OCI-LY7 (cell line): Measurements from ENCODE around the gene PPP2R5C. TPM values are rescaled to one million over a fixed set of nuclear protein-coding genes. Genes with fewer than 3 reads are reported as not detected.
A peak's percentile ranks its signal among the peaks of the same experiment; 100 is the strongest.

ENCODE experiments used
- BruUV-seq: library from RNA; stranded (reverse); fragments of 400-500 nt; replicated peaks from 2 replicates; lab custom pipeline; 2021; lab: Mats Ljungman, UMichigan
- CTCF ChIA-PET: fragments of 300-600 bp; sonication (Branson Sonifier 250); formaldehyde crosslinking; loops from one replicate; lab custom pipeline; 2022; ENCODE audit warnings: antibody characterized with exemption; ENCODE audit not compliant: unreplicated experiment; lab: Charles Lee
- POLR2A ChIA-PET: fragments of 300-600 bp; sonication (Branson Sonifier 250); formaldehyde crosslinking; loops from one replicate; lab custom pipeline; 2022; ENCODE audit warnings: antibody characterized with exemption; lab: Charles Lee
- DNase-seq: peaks from one replicate; pipeline ENCODE4 v3.0.0-alpha.2; 2015; ENCODE audit warnings: low spot score
- H2AFZ ChIP-seq: fragments of 200-600 bp; sonication (generic), shearing (Covaris generic); 2 replicates; pipeline ENCODE4 v1.6.1; 2014; ENCODE audit warnings: mild to moderate bottlenecking, antibody characterized with exemption, low read length, moderate library complexity
- H3K27ac ChIP-seq: fragments of 200-600 bp; sonication (generic); 2 replicates; pipeline ENCODE4 v1.5.1; 2014; ENCODE audit warnings: mixed run types, low read depth, mild to moderate bottlenecking, moderate library complexity, low read length, inconsistent platforms; ENCODE audit not compliant: poor library complexity, severe bottlenecking
- H3K36me3 ChIP-seq: fragments of 200-600 bp; sonication (generic); 2 replicates; pipeline ENCODE4 v1.6.1; 2014; ENCODE audit warnings: mild to moderate bottlenecking, antibody characterized with exemption, low read length, moderate library complexity, mixed read lengths; ENCODE audit not compliant: insufficient read depth
- H3K4me1 ChIP-seq: fragments of 200-600 bp; sonication (generic); 2 replicates; pipeline ENCODE4 v1.5.1; 2014; ENCODE audit warnings: mild to moderate bottlenecking, low read length; ENCODE audit not compliant: insufficient read depth, poor library complexity, severe bottlenecking
- H3K4me2 ChIP-seq: fragments of 200-600 bp; sonication (generic); 2 replicates; pipeline ENCODE4 v1.6.1; 2014; ENCODE audit warnings: mild to moderate bottlenecking, low read length
- H3K4me3 ChIP-seq: fragments of 200-600 bp; sonication (generic); 2 replicates; pipeline ENCODE4 v1.5.1; 2014; ENCODE audit warnings: mild to moderate bottlenecking, low read depth, low read length; ENCODE audit not compliant: poor library complexity, severe bottlenecking
- H3K79me2 ChIP-seq: fragments of 200-600 bp; sonication (generic); 2 replicates; pipeline ENCODE4 v1.6.1; 2016; ENCODE audit warnings: low read depth, mild to moderate bottlenecking, low read length, moderate library complexity, mixed read lengths; ENCODE audit not compliant: insufficient read depth
- H3K9me2 ChIP-seq: fragments of 200-600 bp; sonication (generic); 2 replicates; pipeline ENCODE4 v1.6.1; 2016; ENCODE audit warnings: mild to moderate bottlenecking, low read length, mixed read lengths; ENCODE audit not compliant: insufficient read depth
- H3K9me3 ChIP-seq: fragments of 200-600 bp; sonication (generic); 2 replicates; pipeline ENCODE4 v1.6.1; 2014; ENCODE audit warnings: mild to moderate bottlenecking, mixed run types, low read length, mixed read lengths
- H4K20me1 ChIP-seq: fragments of 200-600 bp; sonication (generic); 2 replicates; pipeline ENCODE4 v1.6.1; 2014; ENCODE audit warnings: mild to moderate bottlenecking, antibody characterized with exemption, low read length, moderate library complexity, mixed read lengths; ENCODE audit not compliant: insufficient read depth
- EZH2phosphoT487 ChIP-seq: fragments of 200-600 bp; sonication (generic); IDR thresholded peaks from 2 replicates; pipeline ENCODE4 v1.6.1; 2018; ENCODE audit warnings: low read depth, borderline replicate concordance, mild to moderate bottlenecking, mixed run types, antibody characterized with exemption, low read length, moderate library complexity, mixed read lengths
- intact Hi-C: fragments of 100-400 bp; cut with micrococcal nuclease; formaldehyde crosslinking; loops from one replicate; pipeline ENCODE4 v1.10.0; 2022; ENCODE audit not compliant: unreplicated experiment
- total RNA-seq, 2 experiments: library from RNA; depleted of rRNA in 1 of 2; stranded (reverse); fragments of >200 nt in 1 of 2; shearing (Covaris generic) in 1 of 2; gene quantifications; 2 replicates each; pipeline ENCODE4 v1.2.3, GENCODE V29; 2014 to 2022
- TF ChIP-seq, protein P1 (sequence below): fragments of 200-600 bp; sonication (generic); conservative IDR thresholded peaks from 2 replicates; pipeline ENCODE4 v1.5.1; 2014; ENCODE audit warnings: mild to moderate bottlenecking, antibody characterized with exemption, low read length, moderate library complexity, mixed read lengths

Gene PPP2R5C
- total RNA-seq, 2 experiments from 2014 or later = 161 to 236 TPM

DNA sequence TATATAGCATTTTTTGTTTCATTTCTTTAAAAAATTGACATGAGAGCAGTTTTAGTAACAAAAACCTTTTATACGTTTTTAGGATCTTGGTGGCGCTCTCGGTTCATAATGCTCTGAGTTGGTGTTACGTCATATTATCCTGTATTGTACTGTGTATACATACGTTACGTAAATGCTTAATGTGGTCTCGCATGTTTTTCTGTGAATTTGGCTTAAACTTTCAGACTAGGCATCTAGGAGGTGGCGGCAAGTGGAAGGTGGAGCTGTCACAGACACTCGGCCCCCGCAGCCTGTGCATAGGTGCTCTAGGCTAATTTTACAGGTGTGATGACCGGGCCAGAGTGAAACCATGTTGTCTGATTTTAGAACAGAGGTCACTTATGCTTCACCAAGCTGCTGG lies 60.0 kb downstream of the PPP2R5C start:
- Histone ChIP-seq H3K79me2 (peaks cover 97% of the 10 kb centered on the region), H3K27ac (peak overlapping the region; percentile 28), H4K20me1 (peaks cover 23% of the 10 kb centered on the region; the same call in 1 of the 2 replicates), H3K36me3 (peaks cover 47% of the 10 kb centered on the region), H3K4me3 (peak overlapping the region; percentile 35), H3K9me3 (peaks cover 6% of the 10 kb centered on the region), H3K4me2 (peak overlapping the region; percentile 91), H3K4me1 (peaks cover 95% of the 10 kb centered on the region), H2AFZ (no peak overlapping the region), H3K9me2 (no peaks in the 10 kb centered on the region)
- TF ChIP-seq EZH2phosphoT487 = no peak
- TF ChIP-seq, protein P1, sequence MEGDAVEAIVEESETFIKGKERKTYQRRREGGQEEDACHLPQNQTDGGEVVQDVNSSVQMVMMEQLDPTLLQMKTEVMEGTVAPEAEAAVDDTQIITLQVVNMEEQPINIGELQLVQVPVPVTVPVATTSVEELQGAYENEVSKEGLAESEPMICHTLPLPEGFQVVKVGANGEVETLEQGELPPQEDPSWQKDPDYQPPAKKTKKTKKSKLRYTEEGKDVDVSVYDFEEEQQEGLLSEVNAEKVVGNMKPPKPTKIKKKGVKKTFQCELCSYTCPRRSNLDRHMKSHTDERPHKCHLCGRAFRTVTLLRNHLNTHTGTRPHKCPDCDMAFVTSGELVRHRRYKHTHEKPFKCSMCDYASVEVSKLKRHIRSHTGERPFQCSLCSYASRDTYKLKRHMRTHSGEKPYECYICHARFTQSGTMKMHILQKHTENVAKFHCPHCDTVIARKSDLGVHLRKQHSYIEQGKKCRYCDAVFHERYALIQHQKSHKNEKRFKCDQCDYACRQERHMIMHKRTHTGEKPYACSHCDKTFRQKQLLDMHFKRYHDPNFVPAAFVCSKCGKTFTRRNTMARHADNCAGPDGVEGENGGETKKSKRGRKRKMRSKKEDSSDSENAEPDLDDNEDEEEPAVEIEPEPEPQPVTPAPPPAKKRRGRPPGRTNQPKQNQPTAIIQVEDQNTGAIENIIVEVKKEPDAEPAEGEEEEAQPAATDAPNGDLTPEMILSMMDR = peak; percentile 46; the same call in 1 of the 2 replicates
- no TSS peak for BruUV-seq
- DNase-seq = no peak
- ChIA-PET CTCF (no interaction called here), POLR2A (interaction anchor here (5.2 kb wide), 1 partner anchor 11 kb away, joined by 33 read pairs; no protein-coding TSS in a partner anchor)
- intact Hi-C loops = no loop called here

DNA sequence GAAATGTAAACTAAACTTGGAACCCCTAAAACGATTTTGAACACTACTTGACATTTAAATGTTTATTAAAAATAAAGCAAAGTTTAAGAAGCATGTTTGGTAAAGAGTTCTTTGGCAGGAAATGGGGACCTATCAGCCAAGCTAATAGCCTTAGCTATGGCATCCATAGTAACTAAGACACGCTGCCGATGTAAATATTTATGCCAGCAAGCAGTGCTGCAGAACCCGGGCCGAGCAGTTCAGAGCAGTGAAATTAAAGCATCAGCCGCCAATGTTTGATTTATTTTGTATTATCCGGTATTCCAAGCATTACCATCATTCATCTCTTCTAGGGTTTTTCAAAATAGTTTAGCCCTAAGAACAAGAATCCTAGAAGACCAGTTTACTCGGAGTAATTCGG lies 61.6 kb downstream of the PPP2R5C start:
- peak overlapping the region; percentile 71 for H3K4me3 ChIP-seq
- H3K4me1 ChIP-seq = peaks cover 94% of the 10 kb centered on the region
- TF ChIP-seq, protein P1 = no peak
- TF ChIP-seq EZH2phosphoT487 = no peak
- no peak overlapping the region for H2AFZ ChIP-seq
- peaks cover 23% of the 10 kb centered on the region; the same call in 1 of the 2 replicates for H4K20me1 ChIP-seq
- H3K79me2 ChIP-seq = peaks cover 99% of the 10 kb centered on the region
- H3K27ac ChIP-seq = peak overlapping the region; percentile 93
- intact Hi-C loops = no loop called here
- TSS peak; percentile 81 for BruUV-seq
- ChIA-PET CTCF (interaction anchor here (1.4 to 1.5 kb wide), 2 partner anchors 14 to 52 kb away, joined by 5 read pairs; no protein-coding TSS in a partner anchor), POLR2A (interaction anchor here (0.7 to 5.2 kb wide), 8 partner anchors 12 to 646 kb away, joined by 3 to 111 read pairs (median 6); no protein-coding TSS in a partner anchor)
- H3K36me3 ChIP-seq = peaks cover 56% of the 10 kb centered on the region
- H3K9me2 ChIP-seq = no peaks in the 10 kb centered on the region
- no peak for DNase-seq
- peak overlapping the region; percentile 91 for H3K4me2 ChIP-seq
- H3K9me3 ChIP-seq = peaks cover 8% of the 10 kb centered on the region

DNA sequence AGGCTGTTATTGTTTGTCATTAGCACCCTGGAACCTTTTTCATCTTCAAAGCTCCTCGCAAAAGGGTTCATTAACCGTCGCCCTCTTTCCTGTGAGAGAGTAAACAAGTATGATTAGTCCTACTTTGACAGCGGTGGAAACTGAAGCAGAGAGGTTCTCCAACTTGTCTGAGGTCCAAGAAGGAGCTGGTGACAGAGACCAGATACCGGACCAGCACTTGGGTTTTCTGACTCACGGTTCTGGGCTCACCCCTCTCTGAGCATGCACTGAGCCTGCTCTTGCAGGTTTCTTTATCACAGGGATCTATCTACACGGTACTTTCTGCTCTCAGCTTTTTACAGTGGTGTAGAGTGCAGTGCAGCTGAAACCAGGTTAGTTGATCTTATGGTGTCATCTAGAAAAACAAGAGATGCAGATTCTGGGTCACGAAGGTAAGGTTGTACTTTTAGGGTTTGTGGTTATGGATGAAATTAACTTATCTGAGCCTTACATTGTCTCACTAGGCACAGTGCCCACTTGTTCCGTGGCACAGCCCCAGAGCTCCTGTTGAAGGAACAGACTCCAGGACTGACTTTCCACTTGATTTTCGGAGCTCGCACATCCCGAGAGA lies 62.1 kb downstream of the PPP2R5C start:
- POLR2A ChIA-PET = interaction anchor here (0.5 to 5.2 kb wide), 10 partner anchors 12 to 646 kb away, joined by 3 to 111 read pairs (median 5); no protein-coding TSS in a partner anchor
- peaks cover 57% of the 10 kb centered on the region for H3K36me3 ChIP-seq
- H3K79me2 ChIP-seq = peaks cover 99% of the 10 kb centered on the region
- H3K4me2 ChIP-seq = peak overlapping the region; percentile 91
- peaks cover 23% of the 10 kb centered on the region; the same call in 1 of the 2 replicates for H4K20me1 ChIP-seq
- BruUV-seq = TSS peak; percentile 34
- peak; percentile 46 for DNase-seq
- H2AFZ ChIP-seq = no peak overlapping the region
- H3K27ac ChIP-seq = peak overlapping the region; percentile 93
- peak overlapping the region; percentile 71 for H3K4me3 ChIP-seq
- intact Hi-C loops = loop anchor here (2.0 kb wide), 2 partner anchors 13 to 15 kb away; no protein-coding TSS in a partner anchor
- H3K4me1 ChIP-seq = peaks cover 89% of the 10 kb centered on the region
- no peak for TF ChIP-seq EZH2phosphoT487
- TF ChIP-seq, protein P1 = no peak
- H3K9me3 ChIP-seq = peaks cover 8% of the 10 kb centered on the region
- no peaks in the 10 kb centered on the region for H3K9me2 ChIP-seq
- CTCF ChIA-PET = interaction anchor here (1.3 to 1.7 kb wide), 4 partner anchors 14 to 53 kb away, joined by 3 to 5 read pairs (median 5); no protein-coding TSS in a partner anchor
